Stimulated activated CD8-positive, alpha-beta memory T cell treated with anti-CD3 and anti-CD28 coated beads, Interleukin-12 subunit alpha, Interleukin-12 subunit beta, amount 100 ng/mL, for 1 hour (primary cell): ENCODE measurements around the gene ST6GALNAC2.
A peak's percentile ranks its signal among the peaks of the same experiment; 100 is the strongest.
"Not testable (repeated sequence)": the region's sequence is repeated elsewhere in the genome, so short reads cannot be mapped to it uniquely, and the experiment has no call there.

Experiments
- DNase-seq: peaks from one replicate; pipeline ENCODE4 v3.0.0-alpha.2; 2020; ENCODE audit warnings: low read depth

Gene ST6GALNAC2

DNA sequence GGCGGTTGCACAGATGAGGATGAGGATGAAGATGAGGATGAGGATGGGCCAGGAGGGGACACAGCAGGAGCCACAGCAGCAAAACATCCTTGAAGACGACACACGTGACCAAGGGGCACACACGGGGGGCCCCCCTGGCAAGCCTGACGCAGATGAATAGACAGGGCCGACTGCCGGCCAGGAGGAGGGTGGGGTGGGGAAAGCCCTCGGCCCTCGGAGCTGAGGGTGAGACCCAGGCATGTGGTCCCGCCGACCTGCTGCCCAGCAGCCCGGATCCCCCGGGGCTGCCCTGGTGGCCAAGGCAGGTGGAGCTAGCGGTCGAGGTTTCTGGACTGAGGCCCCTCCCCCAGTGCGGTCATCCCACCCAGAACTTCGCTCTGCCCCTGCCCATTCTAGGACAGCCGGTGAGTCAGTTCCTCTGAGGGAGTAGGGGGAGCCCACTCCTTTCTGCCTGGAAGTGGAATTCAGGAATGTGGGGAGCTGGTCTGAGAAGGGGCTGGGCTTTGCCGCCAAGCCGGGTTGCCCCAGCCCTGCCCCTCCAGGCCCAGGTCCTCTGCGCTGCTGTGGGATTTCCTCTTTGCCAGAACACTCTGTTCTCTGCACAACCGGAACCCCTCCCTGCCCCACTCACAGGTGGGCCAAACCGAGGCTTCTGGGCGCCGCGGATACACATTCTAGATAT is 58.1 kb downstream of the ST6GALNAC2 start:
- peak; percentile 17 for DNase-seq

DNA sequence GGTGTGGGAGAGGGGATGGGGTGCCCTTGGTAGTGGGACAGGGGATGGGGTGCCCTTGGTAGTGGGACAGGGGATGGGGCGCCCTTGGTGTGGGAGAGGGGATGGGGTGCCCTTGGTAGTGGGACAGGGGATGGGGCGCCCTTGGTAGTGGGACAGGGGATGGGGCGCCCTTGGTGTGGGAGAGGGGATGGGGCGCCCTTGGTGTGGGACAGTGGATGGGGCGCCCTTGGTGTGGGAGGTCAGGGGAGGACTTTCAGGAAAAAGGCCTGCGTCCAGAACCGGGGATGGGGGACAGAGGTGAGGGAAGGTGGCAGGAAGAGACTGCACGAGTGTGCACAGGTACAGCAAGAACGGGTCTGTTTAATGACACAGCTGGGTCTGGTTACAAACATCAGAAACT is 58.6 kb downstream of the ST6GALNAC2 start:
- DNase-seq: not testable (repeated sequence)

DNA sequence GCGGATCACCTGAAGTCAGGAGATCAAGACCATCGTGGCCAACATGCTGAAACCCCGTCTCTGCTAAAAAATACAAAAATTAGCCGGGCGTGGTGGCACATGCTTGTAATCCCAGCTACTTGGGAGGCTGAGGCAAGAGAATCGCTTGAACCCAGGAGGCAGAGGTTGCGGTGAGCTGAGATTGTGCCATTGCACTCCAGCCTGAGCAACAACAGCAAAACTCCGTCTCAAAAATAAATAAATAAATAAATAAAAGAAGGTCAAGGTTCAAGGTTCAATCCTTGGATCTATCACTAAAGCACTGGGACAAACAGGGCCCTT is 60.2 kb downstream of the ST6GALNAC2 start:
- DNase-seq: not testable (repeated sequence)

DNA sequence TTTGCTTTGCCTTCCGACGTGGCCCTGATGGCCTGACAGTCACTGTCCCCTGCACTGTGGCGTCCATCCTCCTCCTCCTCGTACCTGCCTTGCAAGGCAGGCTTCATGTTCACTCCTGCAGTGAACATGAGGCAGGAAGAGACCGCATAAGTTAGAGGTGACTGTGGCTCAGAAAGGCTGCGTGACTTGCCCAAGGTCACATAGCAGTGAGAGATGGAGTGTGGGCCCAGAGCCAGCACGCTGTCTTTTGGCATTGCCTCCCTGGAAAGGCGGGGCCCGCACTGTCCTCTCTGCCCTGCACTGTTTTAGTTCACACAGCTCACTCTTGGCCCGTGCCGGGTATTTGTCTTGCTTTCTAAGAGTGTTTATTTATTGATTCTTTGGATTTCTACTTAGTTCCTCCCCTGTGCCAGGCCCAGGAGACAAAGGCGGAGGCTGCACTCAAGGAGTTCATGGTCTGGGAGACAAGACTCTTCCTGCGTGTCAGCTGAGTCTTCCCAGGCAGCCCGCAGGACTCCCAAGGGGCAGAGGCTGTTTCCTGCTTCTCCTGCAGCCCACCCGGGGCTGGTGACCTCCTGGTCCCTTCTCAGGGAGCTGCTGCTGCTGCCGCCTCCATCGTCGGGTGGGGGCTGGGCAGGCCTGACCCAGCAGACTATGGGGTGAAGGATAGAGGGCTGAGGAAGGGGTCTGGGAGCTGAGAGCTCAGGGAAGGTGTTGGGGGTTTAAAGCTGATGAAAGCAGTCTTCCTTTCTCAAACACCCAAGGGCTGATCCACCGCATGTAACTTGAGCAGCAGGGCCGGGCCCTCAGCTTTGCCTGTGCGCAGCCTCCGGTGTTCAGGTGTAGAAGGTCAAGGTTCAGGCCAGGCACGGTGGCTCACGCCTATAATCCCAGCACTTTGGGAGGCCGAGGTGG is 60.8 kb downstream of the ST6GALNAC2 start:
- DNase-seq: no peak

DNA sequence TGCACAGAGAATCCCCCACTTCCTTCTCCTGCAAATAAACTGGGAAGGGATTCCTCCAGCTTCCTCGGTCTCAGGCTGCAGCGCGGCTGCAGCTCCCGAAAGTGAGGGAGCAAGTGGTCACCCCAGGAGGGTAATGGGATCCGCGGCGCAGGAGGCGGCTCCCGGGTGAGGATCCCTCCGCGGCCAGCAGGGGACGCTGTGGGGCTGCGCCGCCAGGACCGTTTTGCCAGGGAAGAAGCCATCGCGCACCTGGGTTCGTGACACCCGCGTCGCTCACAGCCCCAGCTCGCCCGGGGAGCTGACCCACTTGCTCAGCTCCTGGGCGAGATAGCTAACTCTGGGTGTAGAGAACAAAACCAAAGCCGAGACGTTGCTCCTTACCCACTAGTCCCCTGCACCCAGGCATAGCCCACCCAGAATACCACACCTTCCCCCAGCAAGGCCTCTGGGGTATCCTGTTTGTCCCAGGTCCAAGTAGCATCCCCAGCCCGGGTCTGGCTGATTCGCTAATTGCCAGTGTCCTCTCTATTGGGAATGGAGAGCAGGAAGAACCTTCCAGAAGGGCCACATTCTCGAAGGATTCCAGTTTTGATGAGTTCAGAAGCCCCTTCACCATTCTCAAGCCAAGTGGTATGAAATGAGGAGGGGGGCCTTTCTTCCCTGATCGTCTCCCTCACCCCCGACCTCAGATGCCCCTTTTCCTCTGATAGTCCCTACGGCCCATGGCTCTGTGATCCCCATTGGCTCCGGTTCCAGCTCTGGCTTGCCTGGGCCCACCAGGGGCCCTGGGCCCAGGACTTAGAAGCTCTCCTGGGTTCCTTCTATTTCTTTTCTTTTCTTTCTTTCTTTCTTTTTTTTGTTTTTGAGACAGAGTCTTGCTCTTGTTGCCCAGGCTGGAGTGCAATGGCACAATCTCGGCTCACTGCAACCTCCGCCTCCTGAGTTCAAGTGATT is 62.3 kb downstream of the ST6GALNAC2 start:
- peak; percentile 72 for DNase-seq

DNA sequence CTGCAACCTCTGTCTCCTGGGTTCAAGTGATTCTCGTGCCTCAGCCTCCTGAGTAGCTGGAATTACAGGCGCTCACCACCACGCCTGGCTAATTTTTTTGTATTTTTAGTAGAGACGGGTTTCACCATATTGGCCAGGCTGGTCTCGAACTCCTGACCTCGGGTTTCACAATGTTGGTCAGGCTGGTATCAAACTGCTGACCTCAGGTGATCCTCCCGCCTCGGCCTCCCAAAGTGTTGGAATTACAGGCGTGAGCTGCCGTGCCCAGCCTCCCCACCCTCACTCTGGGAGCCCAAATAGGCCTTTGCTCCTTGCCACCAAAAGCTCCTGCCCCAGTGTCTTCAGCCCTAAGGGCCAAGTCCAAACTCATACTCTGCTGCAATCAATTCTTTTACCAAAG is 64.0 kb downstream of the ST6GALNAC2 start:
- DNase-seq: not testable (repeated sequence)

DNA sequence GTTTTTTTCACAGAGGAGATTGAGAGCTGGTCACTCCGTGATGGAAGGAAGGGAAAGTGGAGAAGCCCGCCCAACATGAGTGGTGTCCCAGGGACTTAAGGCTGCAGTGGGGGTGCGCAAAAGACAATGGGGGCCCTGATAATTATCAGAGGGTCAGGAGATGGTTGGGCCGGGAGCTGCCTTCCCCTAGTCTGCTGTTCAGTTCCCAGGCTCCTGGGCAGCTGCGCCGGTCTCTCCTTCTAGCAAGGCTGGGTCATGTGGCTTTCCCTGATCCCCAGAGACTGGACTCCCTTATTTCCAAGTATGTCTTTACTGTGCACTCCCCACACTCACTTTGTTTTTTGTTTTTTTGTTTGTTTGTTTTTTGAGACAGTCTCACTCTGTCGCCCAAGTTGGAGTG is 64.4 kb downstream of the ST6GALNAC2 start:
- no peak for DNase-seq

DNA sequence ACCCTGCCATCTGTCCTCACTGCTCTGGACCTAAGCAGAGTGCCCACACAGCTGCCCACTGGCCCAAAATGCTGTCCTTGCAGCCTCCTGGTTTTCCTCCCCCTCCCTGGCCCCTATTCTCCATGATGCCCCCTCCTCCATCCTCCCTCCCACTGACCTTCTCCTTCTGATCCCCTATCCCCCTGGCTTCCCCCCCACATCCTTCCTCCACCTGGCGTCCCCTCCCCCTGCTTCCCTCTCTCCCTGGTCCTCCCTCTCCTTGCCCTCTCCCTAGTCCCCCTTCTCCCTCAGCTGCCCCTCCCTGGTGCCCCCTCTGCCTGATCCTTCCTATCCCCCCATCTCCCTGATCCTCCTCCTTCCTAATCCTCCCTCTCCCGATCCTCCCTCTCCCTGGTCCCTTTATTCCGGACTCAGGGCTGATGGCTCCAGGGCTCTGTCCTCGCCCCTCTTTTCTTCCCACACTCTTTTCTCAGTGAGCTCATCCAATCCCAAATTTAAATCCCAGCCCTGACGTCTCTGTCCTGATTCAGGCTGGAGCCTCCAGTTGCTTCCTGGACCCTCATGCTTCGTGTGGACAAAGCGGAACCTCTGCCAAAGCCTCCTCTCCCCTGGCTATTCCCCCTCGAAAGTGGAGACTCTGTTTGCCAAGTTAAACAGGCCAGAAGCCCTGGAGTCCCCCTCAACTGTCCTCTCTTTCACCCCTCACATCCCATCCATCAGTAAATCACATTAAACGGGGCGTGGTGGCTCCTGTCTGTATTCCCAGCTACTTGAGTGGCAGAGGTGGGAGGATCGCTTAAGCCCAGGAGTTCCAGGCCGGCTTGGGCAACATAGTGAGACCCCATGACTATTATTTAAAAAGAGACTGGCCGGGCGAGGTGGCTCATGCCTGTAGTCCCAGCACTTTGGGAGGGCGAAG is 66.4 kb downstream of the ST6GALNAC2 start:
- no peak for DNase-seq

DNA sequence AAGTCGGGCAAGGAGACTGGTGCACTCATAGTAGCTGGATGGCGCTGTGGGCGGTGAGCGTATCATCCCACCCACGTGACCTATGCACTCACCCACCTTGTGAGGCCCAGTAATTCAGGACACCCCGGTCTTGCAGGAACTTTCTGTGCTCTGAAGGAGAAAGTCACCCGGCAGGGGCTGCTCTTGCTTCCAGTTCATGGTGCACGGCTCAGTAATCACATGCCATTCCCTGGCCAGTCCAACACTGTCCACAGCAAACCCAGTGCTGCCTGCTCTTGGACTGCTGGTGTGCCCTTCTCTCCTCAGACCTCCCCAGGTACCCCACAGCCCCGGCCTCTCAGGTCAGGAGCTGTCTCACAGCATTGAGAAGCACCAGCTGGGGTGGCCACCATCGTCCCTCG is 68.0 kb downstream of the ST6GALNAC2 start:
- DNase-seq: no peak
